ENCODE measurements around the gene C15orf39. TPM values are rescaled to one million over a fixed set of nuclear protein-coding genes. Genes with fewer than 3 reads are reported as not detected.

The C15orf39 gene
- total and polyA plus RNA-seq, 2 donors from 2014 or later, result 5.7 to 32.7 TPM

DNA sequence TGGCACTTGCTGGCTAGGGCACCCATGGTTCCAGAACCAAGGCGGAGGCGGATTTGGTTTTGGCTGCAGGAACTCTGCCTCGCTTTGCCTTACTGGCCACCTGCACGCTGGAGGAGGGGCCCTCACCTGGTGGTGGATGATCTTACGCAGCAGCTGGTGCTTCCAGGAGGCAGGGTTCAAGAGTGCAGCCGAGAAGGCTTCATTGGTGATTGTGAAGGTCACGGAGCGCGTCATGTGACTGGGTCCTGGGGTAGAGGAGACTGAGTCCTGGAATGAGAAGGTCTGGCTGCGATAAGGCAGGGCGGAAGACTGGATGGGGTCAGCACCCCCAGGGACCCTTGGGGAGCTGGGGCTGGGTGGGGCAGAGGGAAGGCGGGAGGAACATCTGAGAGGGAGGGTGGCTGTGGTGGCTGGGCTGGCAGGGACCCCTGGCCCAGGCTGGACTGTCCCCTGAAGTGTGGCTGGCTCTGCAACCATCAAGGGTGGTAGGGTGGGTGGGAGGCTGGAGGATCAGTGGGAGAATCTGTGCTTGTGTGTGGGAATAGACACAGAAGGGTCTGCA, 30.7 kb downstream of the C15orf39 start:
- TF ChIP-seq, protein P1, sequence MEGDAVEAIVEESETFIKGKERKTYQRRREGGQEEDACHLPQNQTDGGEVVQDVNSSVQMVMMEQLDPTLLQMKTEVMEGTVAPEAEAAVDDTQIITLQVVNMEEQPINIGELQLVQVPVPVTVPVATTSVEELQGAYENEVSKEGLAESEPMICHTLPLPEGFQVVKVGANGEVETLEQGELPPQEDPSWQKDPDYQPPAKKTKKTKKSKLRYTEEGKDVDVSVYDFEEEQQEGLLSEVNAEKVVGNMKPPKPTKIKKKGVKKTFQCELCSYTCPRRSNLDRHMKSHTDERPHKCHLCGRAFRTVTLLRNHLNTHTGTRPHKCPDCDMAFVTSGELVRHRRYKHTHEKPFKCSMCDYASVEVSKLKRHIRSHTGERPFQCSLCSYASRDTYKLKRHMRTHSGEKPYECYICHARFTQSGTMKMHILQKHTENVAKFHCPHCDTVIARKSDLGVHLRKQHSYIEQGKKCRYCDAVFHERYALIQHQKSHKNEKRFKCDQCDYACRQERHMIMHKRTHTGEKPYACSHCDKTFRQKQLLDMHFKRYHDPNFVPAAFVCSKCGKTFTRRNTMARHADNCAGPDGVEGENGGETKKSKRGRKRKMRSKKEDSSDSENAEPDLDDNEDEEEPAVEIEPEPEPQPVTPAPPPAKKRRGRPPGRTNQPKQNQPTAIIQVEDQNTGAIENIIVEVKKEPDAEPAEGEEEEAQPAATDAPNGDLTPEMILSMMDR (IDR thresholded peaks at IDR 0.05; ENCODE audit: borderline replicate concordance, extremely low read depth, insufficient read depth), result no peak
- H3K27me3 ChIP-seq (ENCODE audit: control insufficient read depth, insufficient read depth, low read length), result no peaks in the 10 kb centered on the region
- FAIRE-seq (no peak), DNase-seq (peak in 1 of 5 donors; percentile 60)
- H3K9ac ChIP-seq (ENCODE audit: low read length in 3 of 3), result no peak overlapping the region
- intact Hi-C loops (cut with DNase I), result no loop called here
- H3K27ac ChIP-seq (ENCODE audit: low read depth in 2 of 2, low read length in 2 of 2), result no peak overlapping the region
- H3K4me1 ChIP-seq (ENCODE audit: control insufficient read depth in 2 of 3, insufficient read depth in 2 of 3, low read depth in 1 of 3, low read length in 3 of 3), result no peaks in the 10 kb centered on the region
- H3K4me3 ChIP-seq (ENCODE audit: low read length in 3 of 3), result no peak overlapping the region
- no peaks in the 10 kb centered on the region for H3K36me3 ChIP-seq (ENCODE audit: control insufficient read depth in 2 of 3, insufficient read depth in 3 of 3, low read length in 3 of 3)
- H3K9me3 ChIP-seq (ENCODE audit: control insufficient read depth in 2 of 3, insufficient read depth in 1 of 3, low read length in 3 of 3), result no peaks in the 10 kb centered on the region

DNA sequence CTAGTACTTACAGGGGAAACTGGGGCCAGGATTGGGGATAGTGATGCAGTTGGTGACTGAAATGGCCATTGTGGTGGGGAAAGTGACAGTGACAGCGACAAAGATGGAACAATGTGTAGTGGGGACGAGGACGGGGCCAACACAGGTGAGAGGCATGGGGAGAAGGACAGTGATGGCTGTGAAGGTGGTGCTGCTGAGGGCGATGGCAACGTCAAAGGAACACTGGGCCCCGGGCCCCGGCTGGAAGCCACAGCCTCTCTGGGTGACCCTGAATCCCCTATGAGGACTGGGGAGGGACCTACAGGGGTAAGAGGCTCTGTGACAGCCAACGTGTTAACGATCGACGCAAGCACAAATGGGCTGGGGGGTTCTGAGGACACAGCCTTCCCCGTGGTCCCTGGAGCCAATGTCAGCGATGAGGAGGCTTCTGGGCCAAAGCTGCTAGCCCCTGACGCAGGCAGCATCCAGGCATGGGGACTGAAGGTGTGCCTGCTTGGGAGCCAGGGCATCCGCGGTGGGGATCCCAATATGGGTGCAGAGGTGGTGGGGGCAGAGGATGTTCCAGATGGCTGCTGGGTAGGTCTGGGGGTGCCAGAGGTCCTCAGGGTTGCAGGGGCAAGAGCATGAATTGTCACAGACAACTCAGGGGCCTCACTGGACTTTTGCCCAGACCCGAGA, 31.3 kb downstream of the C15orf39 start:
- H3K27me3 ChIP-seq (ENCODE audit: control insufficient read depth, insufficient read depth, low read length), result no peaks in the 10 kb centered on the region
- intact Hi-C loops (cut with DNase I), result no loop called here

DNA sequence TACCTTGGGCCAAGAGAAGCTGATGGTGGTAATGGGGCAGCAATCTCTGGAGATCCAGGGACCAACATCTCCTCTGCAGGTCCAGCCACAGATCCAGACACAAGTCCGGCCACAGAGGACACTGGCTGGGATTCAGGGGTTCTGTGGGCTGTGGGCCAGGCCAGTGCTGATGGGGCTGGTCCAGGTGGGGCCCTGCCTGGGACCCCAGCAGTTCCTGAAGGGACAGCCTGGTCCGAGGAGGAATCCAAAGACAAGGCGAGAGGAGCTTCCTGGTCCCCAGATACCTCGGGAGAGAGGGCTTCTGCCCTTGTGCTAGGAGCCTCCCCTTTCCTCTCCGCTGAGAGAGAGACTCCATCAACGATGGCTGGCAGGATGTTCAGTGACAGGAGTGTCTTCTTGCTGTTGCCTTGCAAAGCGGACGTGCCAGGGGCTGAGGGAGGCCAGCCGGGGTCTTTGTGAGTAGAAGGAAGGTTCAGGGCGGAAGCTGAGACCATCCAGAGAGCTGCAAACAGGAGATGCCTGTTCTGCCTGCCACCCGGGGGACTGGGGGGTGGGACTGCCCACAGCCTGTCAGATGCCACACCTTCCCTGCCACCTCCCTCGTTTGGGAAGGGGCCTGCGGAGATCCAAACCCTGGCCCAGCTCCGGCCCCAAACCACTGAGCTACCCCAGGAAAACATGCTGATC, 32.0 kb downstream of the C15orf39 start:
- Histone ChIP-seq H3K4me3 (ENCODE audit: low read length in 3 of 3) (no peak overlapping the region), H3K27ac (ENCODE audit: low read depth in 2 of 2, low read length in 2 of 2) (no peak overlapping the region), H3K36me3 (ENCODE audit: control insufficient read depth in 2 of 3, insufficient read depth in 3 of 3, low read length in 3 of 3) (no peaks in the 10 kb centered on the region), H3K4me1 (ENCODE audit: control insufficient read depth in 2 of 3, insufficient read depth in 2 of 3, low read depth in 1 of 3, low read length in 3 of 3) (no peaks in the 10 kb centered on the region), H3K9ac (ENCODE audit: low read length in 3 of 3) (no peak overlapping the region), H3K9me3 (ENCODE audit: control insufficient read depth in 2 of 3, insufficient read depth in 1 of 3, low read length in 3 of 3) (no peaks in the 10 kb centered on the region), H3K27me3 (ENCODE audit: control insufficient read depth, insufficient read depth, low read length) (no peaks in the 10 kb centered on the region)
- intact Hi-C loops (cut with DNase I), result no loop called here
- TF ChIP-seq, protein P1 (IDR thresholded peaks at IDR 0.05; ENCODE audit: borderline replicate concordance, extremely low read depth, insufficient read depth), result no peak
- DNase-seq (peak in 1 of 5 donors; percentile 50), FAIRE-seq (no peak)

More for the DNA sequence above, 31.3 kb downstream of the C15orf39 start:
- FAIRE-seq, result no peak
- Histone ChIP-seq H3K27ac (ENCODE audit: low read depth in 2 of 2, low read length in 2 of 2) (no peak overlapping the region), H3K9ac (ENCODE audit: low read length in 3 of 3) (no peak overlapping the region), H3K36me3 (ENCODE audit: control insufficient read depth in 2 of 3, insufficient read depth in 3 of 3, low read length in 3 of 3) (no peaks in the 10 kb centered on the region), H3K4me3 (ENCODE audit: low read length in 3 of 3) (no peak overlapping the region), H3K4me1 (ENCODE audit: control insufficient read depth in 2 of 3, insufficient read depth in 2 of 3, low read depth in 1 of 3, low read length in 3 of 3) (no peaks in the 10 kb centered on the region), H3K9me3 (ENCODE audit: control insufficient read depth in 2 of 3, insufficient read depth in 1 of 3, low read length in 3 of 3) (no peaks in the 10 kb centered on the region)
- TF ChIP-seq, protein P1 (IDR thresholded peaks at IDR 0.05; ENCODE audit: borderline replicate concordance, extremely low read depth, insufficient read depth), result no peak
- peak in 1 of 5 donors; percentile 39 for DNase-seq

All from kidney (tissue), 14 donors.